ENCODE measurements around the gene FRK. TPM values are rescaled to one million over a fixed set of nuclear protein-coding genes. Genes with fewer than 3 reads are reported as not detected.

FRK gene
- polyA plus RNA-seq, 1 donor (not counting 4 experiments of a cell fraction or from before 2014, with no cell fraction given): 2.4 TPM

DNA sequence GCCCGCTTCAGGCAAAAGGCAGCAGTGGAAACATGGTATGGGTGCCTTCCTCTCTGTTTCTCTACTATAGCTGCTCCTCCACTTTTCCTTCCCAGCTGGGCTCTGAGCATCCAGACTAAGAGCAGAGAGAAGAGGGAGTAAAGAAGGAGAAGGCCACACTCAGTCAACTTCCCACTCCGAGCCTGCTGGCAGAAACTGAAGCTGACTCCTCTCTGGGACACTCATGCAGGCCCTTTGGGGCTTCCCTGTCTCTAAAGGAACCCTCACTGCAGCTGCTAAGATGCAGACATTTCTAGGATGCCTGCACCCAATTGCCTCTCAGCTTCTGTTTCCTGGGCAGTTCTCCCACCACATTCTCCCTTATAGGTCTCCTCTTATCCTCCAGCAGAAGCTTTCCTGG is 88.9 kb downstream of the FRK start:
- TF ChIP-seq, protein P1, sequence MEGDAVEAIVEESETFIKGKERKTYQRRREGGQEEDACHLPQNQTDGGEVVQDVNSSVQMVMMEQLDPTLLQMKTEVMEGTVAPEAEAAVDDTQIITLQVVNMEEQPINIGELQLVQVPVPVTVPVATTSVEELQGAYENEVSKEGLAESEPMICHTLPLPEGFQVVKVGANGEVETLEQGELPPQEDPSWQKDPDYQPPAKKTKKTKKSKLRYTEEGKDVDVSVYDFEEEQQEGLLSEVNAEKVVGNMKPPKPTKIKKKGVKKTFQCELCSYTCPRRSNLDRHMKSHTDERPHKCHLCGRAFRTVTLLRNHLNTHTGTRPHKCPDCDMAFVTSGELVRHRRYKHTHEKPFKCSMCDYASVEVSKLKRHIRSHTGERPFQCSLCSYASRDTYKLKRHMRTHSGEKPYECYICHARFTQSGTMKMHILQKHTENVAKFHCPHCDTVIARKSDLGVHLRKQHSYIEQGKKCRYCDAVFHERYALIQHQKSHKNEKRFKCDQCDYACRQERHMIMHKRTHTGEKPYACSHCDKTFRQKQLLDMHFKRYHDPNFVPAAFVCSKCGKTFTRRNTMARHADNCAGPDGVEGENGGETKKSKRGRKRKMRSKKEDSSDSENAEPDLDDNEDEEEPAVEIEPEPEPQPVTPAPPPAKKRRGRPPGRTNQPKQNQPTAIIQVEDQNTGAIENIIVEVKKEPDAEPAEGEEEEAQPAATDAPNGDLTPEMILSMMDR (optimal IDR thresholded peaks at IDR 0.05 in 1 of 3, IDR thresholded peaks at IDR 0.05 in 1 of 3, conservative IDR thresholded peaks at IDR 0.05 in 1 of 3; ENCODE audit: extremely low read depth in 1 of 3, insufficient read depth in 2 of 3, low read length in 3 of 3): no peak
- TF ChIP-seq EZH2 (IDR thresholded peaks at IDR 0.05; ENCODE audit: low read length): no peak
- Histone ChIP-seq H3K36me3 (ENCODE audit: control insufficient read depth in 2 of 2, extremely low read depth in 1 of 2, insufficient read depth in 2 of 2, low read length in 2 of 2) (no peaks in the 10 kb centered on the region), H3K27me3 (ENCODE audit: control insufficient read depth, extremely low read depth, insufficient read depth, low read length) (no peaks in the 10 kb centered on the region), H3K9me3 (ENCODE audit: control insufficient read depth, low read depth, low read length) (no peaks in the 10 kb centered on the region), H4K20me1 (ENCODE audit: control insufficient read depth, extremely low read depth, insufficient read depth, low read length) (no peaks in the 10 kb centered on the region), H2AFZ (ENCODE audit: control insufficient read depth, low read length) (no peak overlapping the region), H3K9me1 (ENCODE audit: control insufficient read depth, extremely low read depth, insufficient read depth, low read length) (no peaks in the 10 kb centered on the region), H3K4me3 (ENCODE audit: control insufficient read depth in 2 of 3, extremely low read depth in 1 of 3, insufficient read depth in 2 of 3, low read depth in 1 of 3, low read length in 3 of 3) (no peak overlapping the region), H3K4me1 (ENCODE audit: control insufficient read depth, extremely low read depth, insufficient read depth, low read length) (peaks cover 11% of the 10 kb centered on the region), H3K27ac (ENCODE audit: control insufficient read depth, insufficient read depth, low read length) (no peak overlapping the region), H3K79me2 (ENCODE audit: control insufficient read depth, insufficient read depth, low read length) (no peaks in the 10 kb centered on the region), H3K9ac (ENCODE audit: control insufficient read depth, extremely low read depth, insufficient read depth, low read length) (no peak overlapping the region), H3K4me2 (ENCODE audit: control insufficient read depth, extremely low read depth, insufficient read depth, low read depth, low read length) (no peak overlapping the region)
- no peak for DNase-seq (ENCODE audit: low read depth, low spot score)
- no peak for FAIRE-seq
- dilution Hi-C loops (cut with MboI; ENCODE audit: extremely low pct_ligation_motif_present, low sequenced_read_pairs): no loop called here

DNA sequence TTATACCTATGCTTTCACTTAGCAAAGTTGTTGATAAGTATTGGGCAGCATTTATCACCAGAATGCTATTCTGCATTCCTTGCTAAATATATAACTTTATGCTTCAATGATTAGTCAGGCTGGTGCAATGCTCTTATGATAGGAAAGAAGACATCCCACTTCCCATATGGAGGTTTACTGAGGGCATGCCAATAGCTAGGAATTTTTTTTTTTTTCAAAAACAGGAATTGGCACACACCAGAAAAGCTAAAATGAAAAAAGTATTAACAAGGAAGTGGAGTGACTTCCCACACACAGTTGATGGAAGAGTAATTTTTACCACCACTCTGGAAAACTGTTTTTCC is 90.8 kb downstream of the FRK start:
- no peaks in the 10 kb centered on the region for H4K20me1 ChIP-seq (ENCODE audit: control insufficient read depth, extremely low read depth, insufficient read depth, low read length)
- no peaks in the 10 kb centered on the region for H3K9me3 ChIP-seq (ENCODE audit: control insufficient read depth, low read depth, low read length)
- no peak for TF ChIP-seq EZH2 (IDR thresholded peaks at IDR 0.05; ENCODE audit: low read length)
- TF ChIP-seq, protein P1 (optimal IDR thresholded peaks at IDR 0.05 in 1 of 3, IDR thresholded peaks at IDR 0.05 in 1 of 3, conservative IDR thresholded peaks at IDR 0.05 in 1 of 3; ENCODE audit: extremely low read depth in 1 of 3, insufficient read depth in 2 of 3, low read length in 3 of 3): no peak
- H3K4me1 ChIP-seq (ENCODE audit: control insufficient read depth, extremely low read depth, insufficient read depth, low read length): peaks cover 11% of the 10 kb centered on the region
- H3K4me2 ChIP-seq (ENCODE audit: control insufficient read depth, extremely low read depth, insufficient read depth, low read depth, low read length): no peak overlapping the region
- FAIRE-seq: no peak
- H3K27me3 ChIP-seq (ENCODE audit: control insufficient read depth, extremely low read depth, insufficient read depth, low read length): no peaks in the 10 kb centered on the region
- no peak overlapping the region for H3K4me3 ChIP-seq (ENCODE audit: control insufficient read depth in 2 of 3, extremely low read depth in 1 of 3, insufficient read depth in 2 of 3, low read depth in 1 of 3, low read length in 3 of 3)
- no peak for DNase-seq (ENCODE audit: low read depth, low spot score)
- H2AFZ ChIP-seq (ENCODE audit: control insufficient read depth, low read length): no peak overlapping the region
- dilution Hi-C loops (cut with MboI; ENCODE audit: extremely low pct_ligation_motif_present, low sequenced_read_pairs): no loop called here
- H3K27ac ChIP-seq (ENCODE audit: control insufficient read depth, insufficient read depth, low read length): no peak overlapping the region
- H3K9me1 ChIP-seq (ENCODE audit: control insufficient read depth, extremely low read depth, insufficient read depth, low read length): no peaks in the 10 kb centered on the region
- H3K36me3 ChIP-seq (ENCODE audit: control insufficient read depth in 2 of 2, extremely low read depth in 1 of 2, insufficient read depth in 2 of 2, low read length in 2 of 2): no peaks in the 10 kb centered on the region
- no peaks in the 10 kb centered on the region for H3K79me2 ChIP-seq (ENCODE audit: control insufficient read depth, insufficient read depth, low read length)
- no peak overlapping the region for H3K9ac ChIP-seq (ENCODE audit: control insufficient read depth, extremely low read depth, insufficient read depth, low read length)

All from keratinocyte (primary cell).